G401 (cell line): Measurements from ENCODE around the gene KRTAP20-1. TPM values are rescaled to one million over a fixed set of nuclear protein-coding genes. Genes with fewer than 3 reads are reported as not detected.

Source experiments
- DNase-seq: peaks from one replicate; pipeline ENCODE4 v3.0.0-alpha.2; 2015; ENCODE audit warnings: low spot score
- in situ Hi-C: cut with HindIII; loops from 2 replicates; pipeline ENCODE4 v1.10.0; 2016; ENCODE audit warnings: low sequenced_read_pairs, mixed read lengths
- total RNA-seq: library from RNA; depleted of rRNA; stranded (reverse); fragments of >200 nt; shearing (Covaris generic); gene quantifications from 2 replicates; pipeline ENCODE4 v1.2.3, GENCODE V29; 2014; rRNA removed

Gene KRTAP20-1, protein sequence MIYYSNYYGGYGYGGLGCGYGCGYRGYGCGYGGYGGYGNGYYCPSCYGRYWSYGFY
- not detected in 2 replicates for total RNA-seq

DNA sequence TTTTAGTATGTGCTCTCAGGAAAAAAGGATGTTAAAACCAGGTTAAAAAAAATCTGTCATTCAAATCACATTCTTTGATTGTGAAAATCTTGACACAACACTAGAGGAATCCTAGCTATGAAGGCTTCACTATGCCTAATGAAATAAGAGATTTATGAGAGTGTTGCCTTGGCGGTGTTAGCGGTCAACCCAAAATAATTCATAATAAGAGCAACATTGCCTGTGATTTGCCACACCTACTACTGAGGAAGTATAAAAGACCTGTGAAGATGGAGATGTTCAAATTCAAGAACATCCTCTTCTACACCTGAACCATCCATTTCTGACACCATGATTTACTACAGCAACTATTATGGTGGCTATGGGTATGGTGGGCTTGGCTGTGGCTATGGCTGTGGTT, at the start of gene KRTAP20-1:
KRTAP20-1 (plus strand) TSS at position 301 of the 400 bp plus-strand sequence; CDS start at position 331, 30 bp downstream.
- in situ Hi-C loops = no loop called here

DNA sequence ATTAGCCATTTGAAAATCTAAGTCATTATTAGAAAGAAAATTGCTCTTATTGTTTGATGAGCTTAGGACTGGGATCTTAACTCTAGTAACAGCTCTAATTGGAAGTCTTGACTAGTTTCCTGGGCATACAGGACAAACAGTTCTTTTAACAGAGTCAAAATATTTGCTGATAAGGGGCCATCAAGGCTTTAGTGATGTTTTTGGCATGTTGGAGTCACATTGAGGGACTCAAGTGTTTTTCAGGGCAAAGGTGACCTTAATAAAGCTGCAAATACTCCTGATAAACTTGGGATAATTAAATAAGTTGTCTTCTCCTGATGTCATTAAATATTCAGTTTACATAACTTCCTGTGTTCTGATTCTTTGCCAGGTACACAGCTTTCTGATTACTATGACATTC, 48.6 kb upstream of the KRTAP20-1 start:
- in situ Hi-C loops = no loop called here
- DNase-seq = no peak

More for the DNA sequence above, at the start of gene KRTAP20-1:
- no peak for DNase-seq

DNA sequence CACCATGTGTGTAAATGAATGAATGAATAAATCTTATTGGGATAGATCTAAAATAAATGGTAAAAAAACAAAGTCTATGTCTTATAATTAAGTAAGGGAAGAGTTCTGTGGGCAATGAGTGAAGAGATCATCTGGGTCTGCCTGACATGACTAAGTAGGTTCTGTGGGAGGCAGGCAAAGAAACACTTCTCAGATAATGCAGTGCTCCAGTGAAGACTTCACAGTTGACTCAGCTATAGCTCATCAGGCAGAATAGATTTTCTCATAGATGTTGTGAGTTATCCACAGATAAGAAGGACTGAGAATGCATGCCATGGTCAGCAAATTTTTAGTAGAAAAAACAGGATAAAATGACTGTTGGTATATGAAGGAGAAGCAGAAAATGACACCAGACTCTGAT, 38.5 kb upstream of the KRTAP20-1 start:
- in situ Hi-C loops = no loop called here

DNA sequence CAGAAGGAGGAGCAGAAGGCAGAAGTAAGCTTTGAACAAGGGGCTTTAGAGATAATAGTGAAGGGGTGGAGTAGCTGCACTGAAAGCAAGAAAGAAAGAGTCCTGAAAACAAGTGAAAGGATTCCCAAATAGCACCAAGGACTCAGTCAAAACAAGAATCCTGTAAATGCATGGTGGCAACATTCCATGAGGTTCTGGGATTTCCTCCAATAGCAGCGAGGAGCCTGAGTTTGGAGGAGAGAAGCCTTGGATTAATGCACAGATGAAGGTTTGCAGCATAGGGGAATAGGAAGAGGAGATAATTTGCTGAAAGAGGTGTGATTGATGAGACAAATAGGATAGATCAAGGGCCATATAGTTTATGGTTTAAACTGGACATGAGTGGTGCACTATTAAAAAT, 36.9 kb upstream of the KRTAP20-1 start:
- DNase-seq = peak; percentile 90
- in situ Hi-C loops = no loop called here

More for the DNA sequence above, 38.5 kb upstream of the KRTAP20-1 start:
- DNase-seq = no peak

DNA sequence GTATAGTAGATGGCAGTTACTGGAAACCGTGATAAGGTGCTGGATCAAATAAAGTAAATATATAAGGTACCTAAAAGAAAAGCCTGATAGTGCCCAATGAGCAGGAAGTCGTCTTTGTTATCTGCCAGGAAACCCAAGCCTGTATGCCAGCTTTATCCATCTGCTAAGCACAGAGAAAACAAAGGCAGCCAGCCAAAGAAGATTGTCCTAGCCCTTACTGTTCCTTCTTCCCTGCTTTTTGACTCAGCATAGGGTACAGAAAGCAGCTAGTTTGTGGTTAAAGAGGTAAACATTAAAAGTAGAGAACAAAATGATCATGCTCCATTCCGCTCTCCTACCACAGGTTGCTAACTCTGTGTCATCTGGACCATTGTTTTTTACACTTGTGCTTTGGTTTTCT, 36.1 kb upstream of the KRTAP20-1 start:
- peak; percentile 93 for DNase-seq
- in situ Hi-C loops = no loop called here

DNA sequence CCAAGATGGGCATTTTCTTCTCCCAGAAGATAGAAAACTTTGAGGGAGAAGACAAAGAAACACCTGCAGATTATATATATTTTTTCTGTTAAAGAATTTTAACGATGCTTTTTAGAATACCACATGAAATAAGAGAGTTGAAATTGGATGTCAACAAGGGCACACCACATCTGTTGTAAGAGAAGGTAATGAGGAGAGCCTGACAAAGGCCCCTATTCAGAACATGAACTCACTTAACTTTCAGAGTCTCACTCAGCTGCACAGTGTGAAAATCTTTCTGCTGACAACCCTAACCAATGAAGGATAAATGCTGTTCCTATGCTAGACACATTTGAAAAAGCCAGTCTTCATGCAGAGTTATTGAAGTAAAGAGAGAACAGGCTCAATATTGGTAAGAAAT, 33.4 kb upstream of the KRTAP20-1 start:
- in situ Hi-C loops = no loop called here
- no peak for DNase-seq

DNA sequence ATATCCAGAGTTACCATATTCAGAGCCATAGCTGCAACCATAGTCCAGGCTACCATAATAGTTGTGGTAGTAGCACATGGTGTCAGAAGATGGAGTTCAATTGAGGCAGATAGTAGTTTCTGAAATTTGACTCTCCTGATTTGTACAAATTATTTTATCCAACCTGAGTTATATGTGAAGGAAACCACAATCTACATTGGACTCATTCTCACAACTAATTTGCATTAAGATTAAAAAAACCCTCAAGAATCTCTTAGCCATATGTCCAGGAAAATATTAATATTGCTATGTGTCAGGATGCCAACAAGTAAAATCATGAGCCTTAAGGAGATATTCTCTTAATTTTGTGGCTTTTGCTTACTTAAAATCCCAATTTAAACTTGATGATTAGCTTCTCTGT, 25.9 kb upstream of the KRTAP20-1 start, which contains the start of gene KRTAP22-2:
KRTAP22-2 (minus strand) TSS at position 101 of the 400 bp plus-strand sequence.
- in situ Hi-C loops = no loop called here
- DNase-seq = no peak

DNA sequence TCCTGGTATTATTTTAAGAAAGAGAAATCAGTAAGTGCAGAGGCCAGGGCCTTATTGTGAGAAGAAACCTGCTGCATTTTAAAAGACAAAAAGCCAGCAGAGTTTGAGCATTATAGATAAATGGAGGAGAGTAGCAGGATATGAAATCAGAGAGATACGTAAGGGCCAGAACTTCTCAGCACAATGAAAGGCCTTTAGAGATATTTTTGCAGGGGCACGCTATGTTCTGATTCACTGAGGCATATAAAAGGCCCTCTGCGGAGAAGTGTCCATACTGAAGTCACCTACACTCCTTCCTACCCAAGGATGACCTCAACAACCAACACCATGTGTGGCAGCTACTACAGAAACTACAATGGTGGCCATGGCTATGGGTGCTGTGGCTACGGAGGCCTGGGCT, 24.1 kb upstream of the KRTAP20-1 start, which contains the start of gene KRTAP6-3:
KRTAP6-3 (plus strand) TSS at position 301 of the 400 bp plus-strand sequence; CDS start at position 307, 6 bp downstream.
- in situ Hi-C loops = no loop called here
- DNase-seq = no peak

DNA sequence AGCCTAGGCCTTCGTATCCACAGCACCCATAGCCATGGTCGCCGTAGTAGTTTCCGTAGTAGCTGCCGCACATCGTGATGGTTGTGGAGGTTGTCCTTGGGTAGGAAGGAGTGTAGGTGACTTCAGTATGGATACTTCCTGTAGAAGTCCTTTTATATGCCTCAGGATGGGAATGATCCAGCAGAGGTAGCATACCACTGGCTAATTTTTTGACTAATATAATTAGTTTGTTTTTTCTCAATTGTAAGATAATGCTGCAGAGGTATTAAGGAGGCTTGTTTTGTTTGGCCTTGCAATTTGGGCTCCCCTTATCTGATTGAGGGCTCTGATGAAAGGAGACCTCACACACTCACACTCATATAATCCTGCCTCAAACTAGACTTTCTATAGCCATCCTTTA, 17.4 kb upstream of the KRTAP20-1 start, which contains the start of gene KRTAP6-2:
KRTAP6-2 (minus strand) TSS at position 101 of the 400 bp plus-strand sequence; CDS start at position 73, 28 bp downstream.
- in situ Hi-C loops = no loop called here
- no peak for DNase-seq

DNA sequence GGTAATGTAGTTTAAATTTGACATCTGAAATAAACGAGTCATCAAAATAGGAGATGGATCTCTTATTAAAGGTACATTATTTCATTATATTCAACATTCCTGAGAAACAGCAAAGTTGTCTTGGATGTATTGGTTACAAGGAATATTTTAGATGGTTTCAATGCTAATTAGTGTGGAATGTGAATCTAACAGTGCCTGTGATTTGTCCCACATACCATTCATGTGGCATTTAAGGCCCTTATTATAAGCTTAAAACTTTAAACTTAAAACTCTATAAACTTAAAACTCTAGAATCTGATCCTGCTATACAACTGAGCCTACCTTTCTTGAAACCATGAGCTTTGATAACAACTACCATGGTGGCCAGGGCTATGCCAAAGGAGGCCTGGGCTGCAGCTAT, 15.4 kb upstream of the KRTAP20-1 start, which contains the start of gene KRTAP22-1:
KRTAP22-1 (plus strand) TSS at position 301 of the 400 bp plus-strand sequence.
- no peak for DNase-seq
- in situ Hi-C loops = no loop called here

DNA sequence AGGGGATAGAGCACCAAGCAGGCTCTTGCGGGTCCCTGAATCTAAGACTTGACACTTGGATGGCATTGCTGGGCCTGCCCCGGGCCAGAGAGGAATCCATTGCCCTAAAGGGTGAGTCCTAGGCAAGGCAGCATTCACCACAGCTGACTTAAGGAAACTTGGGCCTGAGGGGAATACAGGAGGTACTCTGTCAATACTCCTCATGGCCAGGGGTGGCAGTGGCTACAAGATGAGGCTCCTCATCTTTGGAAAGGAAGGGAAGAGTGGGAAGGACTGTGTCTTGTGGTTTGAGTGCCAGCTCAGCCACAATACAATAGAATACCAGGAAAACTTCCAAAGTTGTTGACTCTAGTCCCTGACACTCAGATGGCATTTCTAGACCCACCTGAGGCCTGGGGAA, 10.3 kb upstream of the KRTAP20-1 start:
- no peak for DNase-seq

DNA sequence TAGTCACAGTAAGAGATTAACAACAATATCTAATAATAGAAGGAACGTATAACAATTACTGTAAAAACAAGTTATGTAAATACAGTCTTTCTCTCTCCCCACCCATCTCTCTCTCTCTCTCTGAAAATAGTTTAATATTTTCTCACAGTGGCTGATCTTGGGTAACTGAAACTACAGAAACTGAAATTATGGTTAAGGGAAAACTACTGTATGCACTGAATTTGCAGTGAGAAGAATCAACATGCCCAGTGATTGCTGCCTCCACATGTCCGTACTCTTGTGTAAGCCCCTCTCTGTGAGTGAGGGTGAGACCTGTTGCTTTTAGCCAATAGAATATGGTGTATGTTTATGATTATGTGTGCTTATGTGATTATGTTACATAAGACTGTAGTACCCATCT, 4.1 kb upstream of the KRTAP20-1 start:
- DNase-seq = no peak
- in situ Hi-C loops = no loop called here

More for the DNA sequence above, 10.3 kb upstream of the KRTAP20-1 start:
- in situ Hi-C loops = no loop called here

DNA sequence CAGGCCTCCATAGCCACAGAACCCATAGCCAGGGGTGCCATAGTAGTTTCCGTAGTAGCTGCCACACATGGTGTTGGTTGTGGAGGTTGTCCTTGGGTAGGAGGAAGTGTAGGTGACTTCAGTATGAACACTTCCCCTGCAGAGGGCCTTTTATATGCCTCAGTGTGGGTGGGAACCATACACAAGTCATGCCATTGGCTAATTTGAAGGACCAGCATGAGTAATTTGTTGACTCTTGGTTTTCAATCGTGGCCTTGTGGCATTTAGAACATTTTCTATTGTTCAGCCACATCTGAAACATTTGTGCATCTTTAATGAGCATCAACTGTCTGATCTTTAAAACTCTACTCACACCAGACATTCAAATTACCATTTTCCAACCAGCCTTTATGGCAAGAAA, 2.4 kb upstream of the KRTAP20-1 start, which contains the start of gene KRTAP6-1:
KRTAP6-1 (minus strand) TSS at position 95 of the 400 bp plus-strand sequence; CDS start at position 69, 26 bp downstream.
- no peak for DNase-seq
- in situ Hi-C loops = no loop called here

DNA sequence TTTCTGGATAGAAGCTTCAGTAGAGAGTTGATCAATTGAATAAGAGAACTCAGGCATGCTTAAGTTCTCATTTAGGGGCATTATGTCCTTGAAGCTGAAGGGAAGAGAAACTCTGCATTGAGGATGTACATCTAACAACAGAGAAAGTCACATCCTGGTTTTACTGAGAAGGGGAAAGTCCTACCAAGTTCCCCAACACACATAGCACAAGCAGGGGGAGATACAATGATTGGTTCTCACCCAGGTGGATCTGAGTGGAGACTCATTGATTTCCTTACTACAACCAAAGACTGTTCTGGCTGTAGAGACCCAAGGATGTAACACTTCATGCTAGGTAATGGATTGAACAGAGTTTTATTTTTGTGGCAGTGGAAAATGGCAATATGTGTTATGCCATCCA, 1.0 kb upstream of the KRTAP20-1 start:
- in situ Hi-C loops = no loop called here

DNA sequence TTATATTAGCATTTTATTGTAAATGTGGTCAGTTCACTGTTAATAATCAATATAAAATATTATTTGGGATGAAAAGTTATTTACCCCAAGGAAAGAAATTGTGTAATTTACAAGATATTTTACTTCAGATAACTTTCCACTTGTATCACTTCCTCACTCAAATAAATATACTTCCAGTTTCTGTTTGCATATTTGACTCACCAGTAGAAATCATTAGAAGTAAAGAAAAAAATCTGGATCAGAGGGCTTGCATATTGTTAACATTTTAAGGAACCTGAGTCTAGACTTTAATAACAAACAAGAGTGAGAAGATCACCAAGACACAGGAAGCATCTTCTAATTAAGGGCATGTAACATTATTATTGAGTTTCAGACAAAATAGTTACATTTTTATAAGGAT, 3.9 kb downstream of the KRTAP20-1 start:
- in situ Hi-C loops = no loop called here
- DNase-seq = no peak

More for the DNA sequence above, 1.0 kb upstream of the KRTAP20-1 start:
- no peak for DNase-seq

DNA sequence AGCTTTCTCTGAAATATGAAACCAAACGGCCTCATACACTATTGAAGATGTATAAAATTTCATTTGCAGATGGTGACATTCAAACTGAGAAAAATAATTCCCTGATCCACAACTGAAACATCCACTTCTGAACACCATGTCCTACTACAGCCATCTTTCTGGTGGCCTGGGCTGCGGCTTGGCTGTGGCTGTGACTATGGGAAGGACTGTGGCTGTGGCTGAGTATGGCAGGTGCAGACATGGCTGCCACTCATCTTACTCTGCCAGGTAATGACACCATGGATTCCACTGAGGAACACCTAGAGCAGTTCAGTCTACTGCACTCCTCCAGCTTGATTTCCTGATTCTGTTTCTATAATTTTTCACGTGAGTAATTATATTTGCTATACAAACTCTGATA, 4.3 kb downstream of the KRTAP20-1 start, which contains the start of gene KRTAP20-4:
KRTAP20-4 (plus strand) TSS at position 106 of the 400 bp plus-strand sequence.
- in situ Hi-C loops = no loop called here

DNA sequence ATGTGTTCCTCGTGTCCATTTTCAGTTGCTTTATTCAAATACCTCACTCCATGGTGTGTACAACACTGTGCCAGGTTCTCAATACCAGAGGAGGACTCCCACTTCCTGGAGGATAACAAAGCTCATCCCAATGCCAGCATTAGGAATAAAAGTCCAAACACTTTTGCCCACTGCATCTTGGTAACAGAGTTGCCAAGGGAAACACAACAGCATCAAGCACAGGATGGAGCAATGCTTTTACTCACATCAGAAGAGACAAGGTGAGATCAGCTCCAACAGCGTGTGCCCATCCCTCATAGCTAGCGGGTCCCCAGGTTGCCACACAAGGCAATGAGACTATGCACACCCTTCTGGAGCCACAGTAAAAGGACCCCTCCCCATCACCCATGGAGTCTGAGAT, 7.1 kb downstream of the KRTAP20-1 start:
- in situ Hi-C loops = no loop called here

More for the DNA sequence above, 4.3 kb downstream of the KRTAP20-1 start, which contains the start of gene KRTAP20-4:
- no peak for DNase-seq

DNA sequence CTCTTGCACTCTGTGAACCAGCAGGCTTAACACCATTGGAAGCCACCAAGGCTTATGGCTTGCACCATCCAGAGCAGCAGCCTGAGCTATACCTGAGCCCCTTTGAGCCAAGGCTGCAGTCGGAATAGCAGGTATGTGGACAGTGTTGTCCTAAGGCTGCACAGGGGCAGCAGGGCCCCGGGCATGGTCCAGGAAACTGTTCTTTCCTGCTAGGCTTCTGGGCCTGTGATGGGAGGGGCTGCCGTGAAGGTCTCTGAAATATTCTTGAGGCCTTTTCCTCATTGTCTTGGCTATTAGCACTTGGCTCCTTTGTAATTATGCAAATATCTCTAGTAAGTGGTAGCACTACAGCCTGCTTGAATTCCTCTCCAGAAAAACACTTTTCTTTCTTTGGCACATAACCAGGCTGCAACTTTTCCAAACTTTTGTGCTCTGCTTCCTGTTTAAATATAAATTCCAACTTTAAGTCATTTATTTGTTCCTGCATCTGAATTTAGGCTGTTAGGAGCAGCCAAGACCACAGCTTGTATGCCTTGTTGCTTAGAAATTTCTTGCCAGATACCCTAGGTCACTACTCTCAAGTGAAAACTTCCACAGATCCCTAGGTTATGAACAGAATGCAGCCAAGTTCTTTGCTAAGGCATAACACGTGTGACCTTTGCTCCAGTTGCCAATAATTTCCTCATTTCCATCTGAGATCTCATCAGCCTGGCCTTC, 9.4 kb downstream of the KRTAP20-1 start:
- no peak for DNase-seq

More for the DNA sequence above, 7.1 kb downstream of the KRTAP20-1 start:
- DNase-seq = no peak

DNA sequence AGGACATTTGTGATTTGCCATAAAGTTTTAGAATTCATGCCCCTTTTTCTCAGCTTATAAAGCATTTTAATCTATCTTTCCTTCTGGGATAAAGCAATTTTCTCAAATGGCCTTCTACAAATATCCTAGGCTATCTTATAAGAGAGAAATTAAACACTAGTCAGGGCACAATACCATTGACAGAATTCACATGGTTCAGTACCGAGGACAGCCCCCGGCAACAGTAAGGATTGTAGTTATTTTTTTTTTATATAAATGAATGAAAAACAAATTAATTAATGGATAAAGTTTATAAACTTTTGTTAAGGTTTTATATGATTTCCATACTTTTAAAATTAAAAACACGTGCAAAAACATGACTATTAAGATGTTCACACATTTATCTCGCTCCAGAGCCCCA, 11.9 kb downstream of the KRTAP20-1 start:
- in situ Hi-C loops = no loop called here
- DNase-seq = no peak

More for the DNA sequence above, 9.4 kb downstream of the KRTAP20-1 start:
- in situ Hi-C loops = no loop called here

DNA sequence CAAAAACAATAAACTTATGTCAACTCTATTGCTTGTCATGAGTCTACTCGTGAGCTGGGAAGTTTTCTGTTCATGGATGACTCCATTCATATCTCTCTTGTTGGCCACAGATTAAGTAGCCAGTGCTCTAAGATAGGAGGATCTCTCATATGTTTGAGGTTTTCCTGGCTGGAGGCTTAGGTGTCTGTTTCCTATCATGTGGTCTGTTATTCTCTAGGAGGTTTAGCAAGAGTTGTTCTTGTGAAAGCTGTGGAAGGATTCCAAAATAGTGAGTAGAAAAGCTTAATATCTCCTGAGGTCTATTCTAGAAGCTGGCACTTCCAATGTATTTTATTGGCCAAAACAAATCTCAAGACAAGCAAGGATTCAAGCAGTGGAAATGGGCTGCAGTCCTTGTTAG, 13.0 kb downstream of the KRTAP20-1 start:
- in situ Hi-C loops = no loop called here
- DNase-seq = no peak
